Forelimb muscle (tissue), 1 donor: Measurements from ENCODE around the gene PPP2R1B. TPM values are rescaled to one million over a fixed set of nuclear protein-coding genes. Genes with fewer than 3 reads are reported as not detected.
"Not testable (repeated sequence)": the region's sequence is repeated elsewhere in the genome, so short reads cannot be mapped to it uniquely, and the experiment has no call there.

Experiments used
- DNase-seq: peaks from one replicate; pipeline ENCODE4 v3.0.0-alpha.2; 2013; ENCODE audit warnings: low read depth
- polyA plus RNA-seq: library from polyadenylated mRNA; unstranded; fragments of 120-200 nt; gene quantifications from one replicate; pipeline ENCODE4 v1.2.1, GENCODE V29; 2013; ENCODE audit not compliant: insufficient read length

PPP2R1B gene
- polyA plus RNA-seq, 1 donor: 12.4 TPM

GRCh38 chr11:111782109-111782741 is 16.0 kb upstream of the PPP2R1B start:
- no peak for DNase-seq

GRCh38 chr11:111779118-111779517 is 12.9 kb upstream of the PPP2R1B start:
- no peak for DNase-seq

- no peak for DNase-seq
Observed at GRCh38 chr11:111778047-111778558, 11.9 kb upstream of the PPP2R1B start.

- peak; percentile 69 for DNase-seq
Observed at GRCh38 chr11:111777094-111778046, 11.2 kb upstream of the PPP2R1B start.

GRCh38 chr11:111776398-111777093 is 10.4 kb upstream of the PPP2R1B start:
- no peak for DNase-seq

- DNase-seq: no peak
Observed at GRCh38 chr11:111774955-111775710, 8.9 kb upstream of the PPP2R1B start.

GRCh38 chr11:111772535-111772934 is 6.3 kb upstream of the PPP2R1B start:
- no peak for DNase-seq

- not testable (repeated sequence) for DNase-seq
Observed at GRCh38 chr11:111771205-111771604, 5.0 kb upstream of the PPP2R1B start.

GRCh38 chr11:111770581-111771134 is 4.5 kb upstream of the PPP2R1B start:
- no peak for DNase-seq

GRCh38 chr11:111766834-111767142 is 599 bp upstream of the PPP2R1B start:
- DNase-seq: no peak

- no peak for DNase-seq
Observed at GRCh38 chr11:111765320-111765983, 737 bp downstream of the PPP2R1B start.

- no peak for DNase-seq
Observed at GRCh38 chr11:111764621-111765020, 1.6 kb downstream of the PPP2R1B start.

- no peak for DNase-seq
Observed at GRCh38 chr11:111762981-111763643, 3.1 kb downstream of the PPP2R1B start.

- DNase-seq: no peak
Observed at GRCh38 chr11:111762526-111762925, 3.7 kb downstream of the PPP2R1B start.

- no peak for DNase-seq
Observed at GRCh38 chr11:111761036-111761435, 5.2 kb downstream of the PPP2R1B start.

- DNase-seq: no peak
Observed at GRCh38 chr11:111759778-111760407, 6.3 kb downstream of the PPP2R1B start.

GRCh38 chr11:111759376-111759775 is 6.8 kb downstream of the PPP2R1B start:
- no peak for DNase-seq

- no peak for DNase-seq
Observed at GRCh38 chr11:111756097-111756496, 10.1 kb downstream of the PPP2R1B start.

GRCh38 chr11:111749646-111750045 is 16.5 kb downstream of the PPP2R1B start:
- no peak for DNase-seq
